Hair follicle dermal papilla cell (primary cell): Measurements from ENCODE around the gene UBE2N. TPM values are rescaled to one million over a fixed set of nuclear protein-coding genes. Genes with fewer than 3 reads are reported as not detected.

Experiments
- small RNA-seq: library from RNA; depleted of rRNA; stranded (forward); fragments of <200 nt; gene quantifications from one replicate; pipeline ENCODE3, GENCODE V24; 2012
- total RNA-seq: library from RNA; depleted of rRNA; stranded (reverse); fragments of >200 nt; gene quantifications from 2 replicates; pipeline ENCODE4 v1.2.3, GENCODE V29; 2012

Gene UBE2N
- total RNA-seq: 31.7 and 51.3 TPM in 2 replicates

GRCh38 chr12:93441617-93442410 lies at the start of gene UBE2N:
Gene UBE2N (minus strand): TSS chr12:93441947. CDS start chr12:93441884, 63 bp downstream.

GRCh38 chr12:93467351-93468007 lies 25.7 kb upstream of the UBE2N start, which contains the start of gene MRPL42:
Gene MRPL42 (plus strand): TSS chr12:93467514. CDS start chr12:93469286, 1,772 bp downstream.

GRCh38 chr12:93377252-93378195 lies 64.2 kb downstream of the UBE2N start, which contains the start of gene NUDT4:
Gene NUDT4 (plus strand): TSS chr12:93377925. CDS start chr12:93378323, 398 bp downstream.

Small RNAs within 50 kb of the gene (small RNA-seq; reads per million reads assigned to genes)
- gene RF00019: not detected

Other genes with a start within 250 kb of the UBE2N start
- 85.1 and 103 TPM in 2 replicates for gene NUDT4, start 64.0 kb downstream of the UBE2N start, total RNA-seq
- 47.2 and 50.1 TPM in 2 replicates for gene MRPL42, start 25.6 kb upstream of the UBE2N start, total RNA-seq
- gene SOCS2, start 130.7 kb upstream of the UBE2N start, total RNA-seq: 68.7 and 72.0 TPM in 2 replicates
- gene CRADD, start 235.4 kb upstream of the UBE2N start, total RNA-seq: 12.7 and 15.1 TPM in 2 replicates